HepG2 (cell line): ENCODE measurements around the gene F7. TPM values are rescaled to one million over a fixed set of nuclear protein-coding genes. Genes with fewer than 3 reads are reported as not detected.
A peak's percentile ranks its signal among the peaks of the same experiment; 100 is the strongest.

Experiments used
- ATAC-seq: fragments of 200-7000 bp; cut with Tn5 transposase; 3 replicates; pipeline ENCODE4 v1.9.1; 2020; ENCODE audit warnings: mild to moderate bottlenecking, moderate library complexity
- BruUV-seq: library from RNA; stranded (reverse); fragments of 400-500 nt; replicated peaks from 2 replicates; lab custom pipeline; 2021; lab: Mats Ljungman, UMichigan
- CTCF ChIA-PET: fragments of 300-600 bp; formaldehyde crosslinking; extraction: SDS; loops from one replicate; lab custom pipeline; 2021; ENCODE audit warnings: low total read pairs, inconsistent platforms, low intra/inter-chr PET ratio; lab: Yijun Ruan, JAX
- POLR2A ChIA-PET: fragments of 350-600 bp; sonication (Branson Sonifier 250); formaldehyde crosslinking; loops from one replicate; lab custom pipeline; 2020; ENCODE audit warnings: antibody characterized with exemption, inconsistent platforms; lab: Yijun Ruan, JAX
- DNase-seq: peaks from one replicate; pipeline ENCODE4 v3.0.0-alpha.2; 2015; ENCODE audit warnings: low spot score
- FAIRE-seq: peaks from 3 replicates; lab custom pipeline; 2011; peaks lifted over from hg19 to GRCh38; lab: Jason Lieb, UNC
- H2AFZ ChIP-seq: one replicate; pipeline ENCODE4 v1.6.1; 2011; ENCODE audit warnings: low read length, inconsistent platforms
- H3K27ac ChIP-seq: fragments of 300-600 bp; 3 replicates; pipeline ENCODE4 v1.8.0; 2011; ENCODE audit warnings: mixed run types, mild to moderate bottlenecking, mixed read lengths, low read length, inconsistent platforms; ENCODE audit not compliant: insufficient read depth; ENCODE audit errors: extremely low read length
- H3K27me3 ChIP-seq, 2 experiments: fragments of 200-600 bp in 1 of 2; 2 replicates in 1 of 2; 3 replicates in 1 of 2; pipeline versions ENCODE4 v1.6.0 to v1.8.0; 2011; ENCODE audit warnings: low read length in 2 of 2, mild to moderate bottlenecking in 2 of 2, moderate library complexity in 2 of 2, inconsistent platforms in 1 of 2; ENCODE audit not compliant: insufficient read depth in 2 of 2, control insufficient read depth in 1 of 2
- H3K36me3 ChIP-seq, 2 experiments: fragments of 200-600 bp in 1 of 2; replicated peaks in 1 of 2; 2 replicates in 1 of 2; 3 replicates in 1 of 2; pipeline versions ENCODE4 v1.5.1 to v1.8.0; 2011; ENCODE audit warnings: low read length in 2 of 2, inconsistent platforms in 1 of 2; ENCODE audit not compliant: insufficient read depth in 2 of 2, control insufficient read depth in 1 of 2
- H3K4me1 ChIP-seq: 2 replicates; pipeline ENCODE4 v1.5.1; 2012; ENCODE audit warnings: low read length, inconsistent platforms; ENCODE audit not compliant: insufficient read depth
- H3K4me2 ChIP-seq: 2 replicates; pipeline ENCODE4 v1.6.0; 2011; ENCODE audit warnings: low read depth, low read length, inconsistent platforms
- H3K4me3 ChIP-seq, 3 experiments: fragments of 200-600 bp in 1 of 3; sonication (generic), shearing (Covaris generic) in 1 of 3; replicated peaks in 1 of 3; 2 replicates each; pipeline ENCODE4 v1.5.1; 2011 to 2016; ENCODE audit warnings: low read length in 3 of 3, inconsistent platforms in 2 of 3, low read depth in 2 of 3, mild to moderate bottlenecking in 2 of 3, control low read depth in 1 of 3, mixed read lengths in 1 of 3; ENCODE audit not compliant: insufficient read depth in 1 of 3
- H3K79me2 ChIP-seq: one replicate; pipeline ENCODE4 v1.6.1; 2011; ENCODE audit warnings: low read length, inconsistent platforms; ENCODE audit not compliant: insufficient read depth
- H3K9ac ChIP-seq: 2 replicates; pipeline ENCODE4 v1.6.0; 2011; ENCODE audit warnings: mild to moderate bottlenecking, low read depth, low read length, inconsistent platforms; ENCODE audit not compliant: insufficient read depth
- H3K9me3 ChIP-seq: 2 replicates; pipeline ENCODE4 v1.5.1; 2012; ENCODE audit warnings: mild to moderate bottlenecking, low read length
- H4K20me1 ChIP-seq: 2 replicates; pipeline ENCODE4 v1.6.0; 2011; ENCODE audit warnings: inconsistent platforms, mild to moderate bottlenecking, low read length, moderate library complexity; ENCODE audit not compliant: insufficient read depth
- DR1 ChIP-seq: sonication (generic); formaldehyde crosslinking; IDR thresholded peaks from 2 replicates; pipeline ENCODE4 v1.8.0; 2021; ENCODE audit warnings: mild to moderate bottlenecking, missing genetic modification reagents, inconsistent platforms
- FOXA1 ChIP-seq, 2 experiments: fragments of 450-650 bp in 1 of 2; sonication (generic) in 1 of 2; formaldehyde crosslinking in 1 of 2; IDR thresholded peaks; 2 replicates each; pipeline versions ENCODE4 v1.4.0 to v1.6.1; 2016 to 2020; ENCODE audit warnings: missing genetic modification reagents in 1 of 2
- HES4 ChIP-seq: sonication (generic); formaldehyde crosslinking; IDR thresholded peaks from 2 replicates; pipeline ENCODE4 v1.9.0; 2021; ENCODE audit warnings: mild to moderate bottlenecking, missing genetic modification reagents, borderline replicate concordance
- HNRNPL ChIP-seq: fragments of 200-400 bp; formaldehyde crosslinking; IDR thresholded peaks from 2 replicates; pipeline ENCODE4 v1.6.1; 2017; ENCODE audit warnings: mild to moderate bottlenecking, low read depth, low read length
- SIX4 ChIP-seq: sonication (generic); formaldehyde crosslinking; IDR thresholded peaks from 2 replicates; pipeline ENCODE4 v1.4.0; 2020; ENCODE audit warnings: missing genetic modification reagents
- ZFP36L1 ChIP-seq: sonication (generic); formaldehyde crosslinking; IDR thresholded peaks from 2 replicates; pipeline ENCODE4 v1.8.0; 2022; ENCODE audit warnings: mild to moderate bottlenecking, missing genetic modification reagents, moderate library complexity
- ZNF235 ChIP-seq: sonication (generic); formaldehyde crosslinking; IDR thresholded peaks from 2 replicates; pipeline ENCODE4 v1.8.1; 2023; ENCODE audit warnings: mild to moderate bottlenecking, missing genetic modification reagents, borderline replicate concordance
- ZNF326 ChIP-seq: sonication (generic); formaldehyde crosslinking; IDR thresholded peaks from 2 replicates; pipeline ENCODE4 v1.4.0; 2020; ENCODE audit warnings: missing genetic modification reagents, borderline replicate concordance
- ZNF598 ChIP-seq: sonication (generic); formaldehyde crosslinking; IDR thresholded peaks from 2 replicates; pipeline ENCODE4 v1.5.1; 2020; ENCODE audit warnings: mild to moderate bottlenecking, missing genetic modification reagents, borderline replicate concordance
- ZNF790 ChIP-seq: sonication (generic); formaldehyde crosslinking; IDR thresholded peaks from 2 replicates; pipeline ENCODE4 v1.8.0; 2022; ENCODE audit warnings: missing genetic modification reagents, mild to moderate bottlenecking, borderline replicate concordance
- WGBS: methylation state at CpG from one replicate; pipeline ENCODE4 v1.1.6; 2017; ENCODE audit warnings: low lambda C conversion rate; 5-methylcytosine and 5-hydroxymethylcytosine counted together
- in situ Hi-C: cut with HindIII; loops from 2 replicates; pipeline ENCODE4 v1.10.0; 2017; ENCODE audit warnings: low pct_unique_long_range_greater_than_20kb; ENCODE audit not compliant: extremely low pct_ligation_motif_present
- intact Hi-C: fragments of 100-400 bp; cut with micrococcal nuclease; formaldehyde crosslinking; loops from one replicate; pipeline ENCODE4 v1.10.0; 2022; ENCODE audit not compliant: unreplicated experiment
- polyA plus RNA-seq, 8 experiments: library from polyadenylated mRNA; depleted of rRNA in 3 of 8; stranded (reverse) in 7 of 8; unstranded in 1 of 8; fragments of >200 nt; fragmentation: Illumina TruSeq in 4 of 8; extraction: Trizol in 4 of 8; gene quantifications; 2 replicates each; pipeline versions ENCODE4 v1.2.1 to v1.2.3, GENCODE V29; 2011 to 2016; ENCODE audit warnings: low read depth in 4 of 8, missing spikeins in 1 of 8, mixed read lengths in 1 of 8; ENCODE audit not compliant: insufficient read depth in 1 of 8
- total RNA-seq, 5 experiments: library from RNA; depleted of rRNA; stranded (reverse); fragments of >200 nt; fragmentation: Illumina TruSeq; extraction: Trizol; gene quantifications; 2 replicates each; pipeline ENCODE4 v1.2.3, GENCODE V29; 2016; ENCODE audit warnings: low read depth in 1 of 5
- TF ChIP-seq, protein P1 (sequence below): sonication (generic); formaldehyde crosslinking; IDR thresholded peaks from 2 replicates; pipeline ENCODE4 v1.5.0; 2020; ENCODE audit warnings: missing genetic modification reagents, mild to moderate bottlenecking, borderline replicate concordance
- TF ChIP-seq, protein P2 (sequence below), 2 experiments: fragments of 450-650 bp in 1 of 2; sonication (generic) in 1 of 2; formaldehyde crosslinking; IDR thresholded peaks; 2 replicates each; pipeline versions ENCODE4 v1.5.0 to v1.8.0; 2020 to 2022; ENCODE audit warnings: mild to moderate bottlenecking in 1 of 2, missing genetic modification reagents in 1 of 2
- TF ChIP-seq, protein P3 (sequence below): sonication (generic); formaldehyde crosslinking; IDR thresholded peaks from 2 replicates; pipeline ENCODE4 v1.5.1; 2020; ENCODE audit warnings: mild to moderate bottlenecking, missing genetic modification reagents, moderate library complexity

Gene F7
- total and polyA plus RNA-seq, 2 of the 13 experiments (the other 11 are each of a cell fraction or from before 2014, with no cell fraction given): 12.6 to 26.5 TPM

DNA sequence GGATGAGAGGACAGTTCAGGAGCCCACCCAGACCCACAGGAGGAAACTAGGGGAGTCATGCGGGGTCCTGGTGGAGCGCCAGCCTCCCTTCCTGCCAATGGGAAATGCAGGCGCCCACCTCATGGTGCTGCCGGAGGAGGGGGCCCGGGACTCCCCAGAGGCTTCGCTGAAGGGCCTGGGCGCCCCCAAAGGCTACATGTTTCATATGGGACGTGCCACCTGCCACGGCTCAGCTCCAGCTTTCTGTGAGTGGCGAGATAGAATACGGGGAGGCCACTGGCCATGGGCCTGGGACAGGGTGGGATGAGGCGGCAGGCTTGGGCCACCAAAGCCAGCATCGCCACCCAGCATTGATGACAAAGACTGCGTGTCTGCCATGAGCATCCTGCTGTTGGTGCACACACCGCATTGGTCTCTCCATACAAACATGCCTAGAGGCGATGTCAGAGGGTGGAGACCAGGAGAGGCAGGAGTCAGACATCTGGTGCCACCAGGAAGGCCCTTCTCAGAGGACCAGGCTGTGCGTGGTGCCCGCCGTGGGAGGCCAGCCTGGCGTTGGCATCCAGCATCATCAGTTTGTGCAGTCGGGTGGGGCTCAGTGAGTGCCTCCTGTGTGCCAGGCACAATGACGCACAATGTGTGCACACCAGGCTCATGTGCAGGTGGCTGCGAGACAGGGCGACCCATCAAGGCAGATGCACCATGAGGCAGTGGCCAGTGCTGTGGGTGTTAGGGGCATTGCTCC is 15.8 kb downstream of the F7 start (continued):
- TF ChIP-seq, protein P1, sequence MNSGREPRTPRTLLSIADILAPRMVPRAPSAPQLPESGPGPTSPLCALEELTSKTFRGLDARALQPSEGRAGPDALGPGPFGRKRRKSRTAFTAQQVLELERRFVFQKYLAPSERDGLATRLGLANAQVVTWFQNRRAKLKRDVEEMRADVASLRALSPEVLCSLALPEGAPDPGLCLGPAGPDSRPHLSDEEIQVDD (CRISPR knock-in tag): peak; percentile 18; the same call in 1 of the 2 replicates

DNA sequence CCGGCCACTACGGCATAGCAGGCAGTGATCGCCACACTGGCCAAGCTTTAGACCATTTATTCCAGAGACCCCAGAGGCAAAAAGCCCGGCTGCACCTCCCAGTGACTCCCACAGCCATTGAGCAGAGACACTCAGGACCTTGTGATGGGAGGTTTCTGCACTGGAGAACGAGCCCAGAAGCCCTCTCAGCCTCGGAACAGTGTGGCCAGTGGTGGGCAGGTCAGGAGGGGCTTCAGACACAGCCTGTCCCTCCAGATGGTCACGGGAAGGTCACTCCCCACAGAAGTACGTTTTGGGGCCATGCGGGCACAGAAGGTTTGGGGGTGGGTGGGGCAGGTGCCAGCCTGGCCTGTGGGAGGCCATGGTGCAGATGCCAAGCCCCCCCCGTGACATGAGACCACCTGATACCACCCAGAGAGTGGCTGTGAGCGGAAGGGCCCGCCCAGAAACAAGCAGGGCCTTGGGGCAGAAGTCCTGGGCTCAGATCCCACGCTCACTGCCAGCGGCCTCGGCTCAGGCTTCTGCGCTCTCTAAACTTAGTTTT is 16.4 kb downstream of the F7 start:
- ATAC-seq: peak; percentile 4
- no peak for FAIRE-seq
- Histone ChIP-seq H3K4me1 (peaks cover 40% of the 10 kb centered on the region), H3K27me3 (no peaks in the 10 kb centered on the region; a peak in 1 of 5 replicates), H3K4me2 (peak overlapping the region; percentile 86), H3K27ac (peak overlapping the region; percentile 53), H4K20me1 (peaks cover 4% of the 10 kb centered on the region; the same call in 1 of the 2 replicates), H3K4me3 (peak overlapping the region; percentile 45 to 92 (median 54)), H3K9me3 (no peaks in the 10 kb centered on the region), H3K9ac (peak overlapping the region; percentile 60), H3K36me3 (peaks cover 0 to 1% of the 10 kb centered on the region in 2 experiments; a peak in 2 of 5 replicates), H3K79me2 (peaks cover 28% of the 10 kb centered on the region), H2AFZ (no peak overlapping the region)
- intact Hi-C loops (loop anchor here (2.0 to 5.0 kb wide), 4 partner anchors 17 to 180 kb away; partner anchors contain the start of genes CUL4A, F7 and PCID2), in situ Hi-C loops (loop anchor here (5.0 kb wide), 1 partner anchor 85 kb away; no protein-coding TSS in a partner anchor)
- no peak for DNase-seq
- no TSS peak for BruUV-seq
- 29% methylated on average over 7 of the region's 16 CpGs for WGBS
- CTCF ChIA-PET: interaction anchor here (2.5 kb wide), 1 partner anchor 87 kb away, joined by 15 read pairs; no protein-coding TSS in a partner anchor
- TF ChIP-seq, protein P2, sequence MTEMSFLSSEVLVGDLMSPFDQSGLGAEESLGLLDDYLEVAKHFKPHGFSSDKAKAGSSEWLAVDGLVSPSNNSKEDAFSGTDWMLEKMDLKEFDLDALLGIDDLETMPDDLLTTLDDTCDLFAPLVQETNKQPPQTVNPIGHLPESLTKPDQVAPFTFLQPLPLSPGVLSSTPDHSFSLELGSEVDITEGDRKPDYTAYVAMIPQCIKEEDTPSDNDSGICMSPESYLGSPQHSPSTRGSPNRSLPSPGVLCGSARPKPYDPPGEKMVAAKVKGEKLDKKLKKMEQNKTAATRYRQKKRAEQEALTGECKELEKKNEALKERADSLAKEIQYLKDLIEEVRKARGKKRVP (CRISPR knock-in tag; IDR thresholded peaks at IDR 0.05): no peak
- peak; percentile 4; the same call in 1 of the 2 replicates for TF ChIP-seq HNRNPL
- 0 out of 2 replicates have a peak, but pooled peaks have one; percentile 1 for TF ChIP-seq ZFP36L1 (CRISPR knock-in tag)
- TF ChIP-seq DR1 (CRISPR knock-in tag): 0 out of 2 replicates have a peak, but pooled peaks have one; percentile 22
- TF ChIP-seq ZNF326 (CRISPR knock-in tag): no peak
- TF ChIP-seq, protein P3, sequence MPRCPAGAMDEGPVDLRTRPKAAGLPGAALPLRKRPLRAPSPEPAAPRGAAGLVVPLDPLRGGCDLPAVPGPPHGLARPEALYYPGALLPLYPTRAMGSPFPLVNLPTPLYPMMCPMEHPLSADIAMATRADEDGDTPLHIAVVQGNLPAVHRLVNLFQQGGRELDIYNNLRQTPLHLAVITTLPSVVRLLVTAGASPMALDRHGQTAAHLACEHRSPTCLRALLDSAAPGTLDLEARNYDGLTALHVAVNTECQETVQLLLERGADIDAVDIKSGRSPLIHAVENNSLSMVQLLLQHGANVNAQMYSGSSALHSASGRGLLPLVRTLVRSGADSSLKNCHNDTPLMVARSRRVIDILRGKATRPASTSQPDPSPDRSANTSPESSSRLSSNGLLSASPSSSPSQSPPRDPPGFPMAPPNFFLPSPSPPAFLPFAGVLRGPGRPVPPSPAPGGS: 0 out of 2 replicates have a peak, but pooled peaks have one; percentile 41
- TF ChIP-seq HES4 (CRISPR knock-in tag): 0 out of 2 replicates have a peak, but pooled peaks have one; percentile 6
- TF ChIP-seq ZNF598 (CRISPR knock-in tag): no peak; the same call in 1 of the 2 replicates
- 0 out of 2 replicates have a peak, but pooled peaks have one; percentile 6 for TF ChIP-seq ZNF235 (CRISPR knock-in tag)
- 0 out of 2 replicates have a peak, but pooled peaks have one; percentile 58 for TF ChIP-seq ZNF790 (CRISPR knock-in tag)
- no peak for TF ChIP-seq SIX4 (CRISPR knock-in tag)
- no peak for TF ChIP-seq FOXA1 (IDR thresholded peaks at IDR 0.05)
- TF ChIP-seq FOXA1 (CRISPR knock-in tag; IDR thresholded peaks at IDR 0.05): no peak
- POLR2A ChIA-PET: interaction anchor here (0.6 to 3.6 kb wide), 17 partner anchors 8 to 369 kb away, joined by 3 to 71 read pairs (median 6); partner anchors contain the start of genes CUL4A, DCUN1D2, F7 and PCID2
